ENCODE measurements around the gene KAZN.
A peak's percentile ranks its signal among the peaks of the same experiment; 100 is the strongest.

The KAZN gene

DNA sequence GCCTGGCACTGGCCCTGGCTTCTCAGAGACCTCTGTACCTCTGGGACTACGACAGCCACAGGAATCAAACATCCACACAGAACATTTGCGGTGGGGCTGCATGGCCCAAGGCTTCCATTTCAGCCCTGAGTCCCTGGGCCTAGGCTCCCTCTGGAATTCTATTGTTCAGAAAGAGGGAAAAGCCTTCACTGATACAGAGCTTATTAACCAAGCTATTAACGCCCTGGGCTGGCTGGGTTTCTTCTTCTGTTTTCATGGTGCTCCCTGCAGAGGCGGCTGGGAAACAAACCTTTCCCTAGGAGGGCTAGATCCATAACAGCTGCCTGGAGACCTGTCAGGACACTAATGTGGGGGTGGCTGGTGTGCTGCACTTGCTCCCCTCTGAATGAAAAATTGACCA is 88.2 kb downstream of the KAZN start:
- in situ Hi-C loops (cut with HindIII; ENCODE audit: low sequenced_read_pairs) = no loop called here
- DNase-seq (ENCODE audit: low read depth) = no peak
- TF ChIP-seq, protein P1, sequence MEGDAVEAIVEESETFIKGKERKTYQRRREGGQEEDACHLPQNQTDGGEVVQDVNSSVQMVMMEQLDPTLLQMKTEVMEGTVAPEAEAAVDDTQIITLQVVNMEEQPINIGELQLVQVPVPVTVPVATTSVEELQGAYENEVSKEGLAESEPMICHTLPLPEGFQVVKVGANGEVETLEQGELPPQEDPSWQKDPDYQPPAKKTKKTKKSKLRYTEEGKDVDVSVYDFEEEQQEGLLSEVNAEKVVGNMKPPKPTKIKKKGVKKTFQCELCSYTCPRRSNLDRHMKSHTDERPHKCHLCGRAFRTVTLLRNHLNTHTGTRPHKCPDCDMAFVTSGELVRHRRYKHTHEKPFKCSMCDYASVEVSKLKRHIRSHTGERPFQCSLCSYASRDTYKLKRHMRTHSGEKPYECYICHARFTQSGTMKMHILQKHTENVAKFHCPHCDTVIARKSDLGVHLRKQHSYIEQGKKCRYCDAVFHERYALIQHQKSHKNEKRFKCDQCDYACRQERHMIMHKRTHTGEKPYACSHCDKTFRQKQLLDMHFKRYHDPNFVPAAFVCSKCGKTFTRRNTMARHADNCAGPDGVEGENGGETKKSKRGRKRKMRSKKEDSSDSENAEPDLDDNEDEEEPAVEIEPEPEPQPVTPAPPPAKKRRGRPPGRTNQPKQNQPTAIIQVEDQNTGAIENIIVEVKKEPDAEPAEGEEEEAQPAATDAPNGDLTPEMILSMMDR (IDR thresholded peaks at IDR 0.05; ENCODE audit: low read depth, low read length, missing control alignments) = no peak
- no peak overlapping the region for H3K4me3 ChIP-seq (ENCODE audit: low read depth, low read length)

GRCh38 chr1:14687147-14687546 is 88.7 kb downstream of the KAZN start:
- in situ Hi-C loops (cut with HindIII; ENCODE audit: low sequenced_read_pairs) = no loop called here
- DNase-seq (ENCODE audit: low read depth) = no peak
- TF ChIP-seq, protein P1 (IDR thresholded peaks at IDR 0.05; ENCODE audit: low read depth, low read length, missing control alignments) = no peak
- no peak overlapping the region for H3K4me3 ChIP-seq (ENCODE audit: low read depth, low read length)

- in situ Hi-C loops (cut with HindIII; ENCODE audit: low sequenced_read_pairs) = no loop called here
- TF ChIP-seq, protein P1 (IDR thresholded peaks at IDR 0.05; ENCODE audit: low read depth, low read length, missing control alignments) = no peak
- H3K4me3 ChIP-seq (ENCODE audit: low read depth, low read length) = no peak overlapping the region
- DNase-seq (ENCODE audit: low read depth) = peak; percentile 39
These were observed 91.6 kb downstream of the KAZN start for GRCh38 chr1:14689996-14690615.

DNA sequence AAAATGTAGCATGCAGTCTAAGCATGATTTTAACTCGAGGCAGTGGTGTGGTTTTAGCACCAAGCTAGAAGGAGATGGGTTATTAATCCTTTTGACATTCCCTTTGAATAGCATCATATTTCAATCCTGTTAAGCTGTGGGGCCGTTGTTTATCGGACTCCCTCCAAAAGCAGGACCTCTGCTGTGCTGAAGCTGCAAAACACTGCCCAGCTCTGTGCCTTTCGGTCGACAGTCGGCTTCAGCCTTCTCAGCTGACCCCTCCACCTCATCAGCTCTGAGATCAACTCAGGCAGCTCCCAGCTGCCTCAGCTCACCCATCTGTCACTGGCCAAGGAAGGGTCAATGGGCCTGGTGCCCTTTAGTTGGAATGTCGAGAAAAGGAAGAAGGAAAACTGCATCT is 95.5 kb downstream of the KAZN start:
- H3K4me3 ChIP-seq (ENCODE audit: low read depth, low read length) = no peak overlapping the region
- TF ChIP-seq, protein P1 (IDR thresholded peaks at IDR 0.05; ENCODE audit: low read depth, low read length, missing control alignments) = no peak
- DNase-seq (ENCODE audit: low read depth) = no peak
- in situ Hi-C loops (cut with HindIII; ENCODE audit: low sequenced_read_pairs) = no loop called here

DNA sequence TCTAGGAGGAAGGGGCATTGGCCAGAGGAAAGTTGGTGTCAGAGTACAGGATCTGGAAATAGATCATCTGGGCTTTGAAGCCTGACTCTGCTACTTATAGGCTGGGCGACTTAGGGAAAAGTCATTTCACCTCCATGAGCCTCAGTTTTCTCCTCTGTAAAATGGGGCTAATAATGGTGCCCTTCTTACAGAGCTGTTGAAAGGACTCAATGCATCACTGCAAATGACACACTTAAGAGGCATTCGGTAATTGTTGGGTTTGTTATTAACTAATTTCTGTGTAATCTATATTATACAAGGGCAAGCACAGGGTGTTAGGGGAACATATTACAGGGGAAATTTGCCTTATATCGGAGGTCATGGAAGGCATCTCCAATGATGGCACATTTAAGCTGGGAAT is 96.1 kb downstream of the KAZN start:
- H3K4me3 ChIP-seq (ENCODE audit: low read depth, low read length) = no peak overlapping the region
- in situ Hi-C loops (cut with HindIII; ENCODE audit: low sequenced_read_pairs) = no loop called here
- TF ChIP-seq, protein P1 (IDR thresholded peaks at IDR 0.05; ENCODE audit: low read depth, low read length, missing control alignments) = no peak
- DNase-seq (ENCODE audit: low read depth) = no peak

GRCh38 chr1:14696761-14697160 is 98.3 kb downstream of the KAZN start:
- in situ Hi-C loops (cut with HindIII; ENCODE audit: low sequenced_read_pairs) = no loop called here
- TF ChIP-seq, protein P1 (IDR thresholded peaks at IDR 0.05; ENCODE audit: low read depth, low read length, missing control alignments) = no peak
- no peak overlapping the region for H3K4me3 ChIP-seq (ENCODE audit: low read depth, low read length)
- DNase-seq (ENCODE audit: low read depth) = no peak

Measured in astrocyte of the cerebellum (primary cell).